Stimulated activated CD4-positive, alpha-beta T cell treated with anti-CD3 and anti-CD28 coated beads, Interleukin-15, amount 100 ng/mL, for 48 hours (primary cell): ENCODE data around the gene TVP23B.
A peak's percentile ranks its signal among the peaks of the same experiment; 100 is the strongest.
"Not testable (repeated sequence)": the region's sequence is repeated elsewhere in the genome, so short reads cannot be mapped to it uniquely, and the experiment has no call there.

ENCODE experiments used
- DNase-seq, 2 donors: peaks; one replicate each; pipeline ENCODE4 v3.0.0-alpha.2; 2020; ENCODE audit warnings: low read depth in 2 of 2

TVP23B gene

DNA sequence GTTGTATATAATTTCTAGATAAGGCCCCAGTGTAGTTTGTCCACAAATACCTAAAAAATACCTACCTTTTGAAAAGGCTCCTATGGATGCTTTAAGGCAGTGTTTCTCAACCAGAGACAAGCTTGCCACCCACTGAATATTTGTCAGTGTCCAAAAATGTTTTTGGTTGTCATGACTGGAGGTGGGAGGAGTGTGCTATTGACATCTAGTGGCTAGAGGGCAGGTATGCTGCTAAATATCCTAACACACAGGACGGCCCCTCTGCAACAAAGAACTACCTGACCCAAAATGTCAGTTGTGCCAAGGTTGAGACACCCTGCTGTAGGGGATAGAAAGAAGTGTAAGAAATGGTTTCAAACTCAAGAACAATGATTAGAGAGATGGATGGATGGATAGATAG lies 10.4 kb downstream of the TVP23B start:
- DNase-seq = not testable (repeated sequence)

DNA sequence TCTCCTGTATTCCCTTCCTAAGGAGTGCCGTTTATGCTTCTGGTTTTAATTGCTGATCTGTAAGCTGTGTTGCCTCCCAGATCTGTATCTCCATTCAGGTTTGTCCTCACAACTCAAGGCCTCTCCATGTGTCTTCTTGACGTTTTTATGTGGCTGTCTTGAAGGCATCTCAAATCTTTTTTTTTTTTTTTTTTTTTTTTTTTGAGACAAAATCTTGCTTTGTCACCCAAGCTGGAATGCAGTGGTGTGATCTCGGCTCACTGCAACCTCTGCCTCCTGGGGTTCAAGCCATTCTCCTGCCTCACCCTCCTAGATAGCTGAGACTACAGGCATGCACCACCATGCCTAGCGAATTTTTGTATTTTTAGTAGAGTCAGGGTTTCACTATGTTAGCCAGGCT lies 13.9 kb downstream of the TVP23B start:
- not testable (repeated sequence) for DNase-seq

DNA sequence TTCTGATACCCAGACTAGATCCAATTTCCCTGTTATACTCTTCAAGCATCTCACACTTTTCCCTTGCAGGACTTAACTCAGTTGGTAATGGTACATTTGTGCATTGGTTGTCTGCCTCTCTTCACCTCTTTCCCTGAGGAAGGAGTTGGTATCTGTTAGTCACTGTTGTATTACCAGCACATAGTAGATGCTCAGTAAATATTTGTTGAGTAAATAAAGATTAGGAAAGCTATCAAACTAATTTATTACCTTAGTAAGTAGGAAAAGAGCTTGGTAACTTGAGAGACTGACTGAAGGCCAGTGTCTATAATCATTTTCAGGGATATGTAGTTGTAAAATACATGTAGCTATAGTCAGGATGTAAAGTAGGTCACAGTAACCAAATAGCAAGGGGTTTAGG lies 15.9 kb downstream of the TVP23B start:
- DNase-seq = not testable (repeated sequence)

DNA sequence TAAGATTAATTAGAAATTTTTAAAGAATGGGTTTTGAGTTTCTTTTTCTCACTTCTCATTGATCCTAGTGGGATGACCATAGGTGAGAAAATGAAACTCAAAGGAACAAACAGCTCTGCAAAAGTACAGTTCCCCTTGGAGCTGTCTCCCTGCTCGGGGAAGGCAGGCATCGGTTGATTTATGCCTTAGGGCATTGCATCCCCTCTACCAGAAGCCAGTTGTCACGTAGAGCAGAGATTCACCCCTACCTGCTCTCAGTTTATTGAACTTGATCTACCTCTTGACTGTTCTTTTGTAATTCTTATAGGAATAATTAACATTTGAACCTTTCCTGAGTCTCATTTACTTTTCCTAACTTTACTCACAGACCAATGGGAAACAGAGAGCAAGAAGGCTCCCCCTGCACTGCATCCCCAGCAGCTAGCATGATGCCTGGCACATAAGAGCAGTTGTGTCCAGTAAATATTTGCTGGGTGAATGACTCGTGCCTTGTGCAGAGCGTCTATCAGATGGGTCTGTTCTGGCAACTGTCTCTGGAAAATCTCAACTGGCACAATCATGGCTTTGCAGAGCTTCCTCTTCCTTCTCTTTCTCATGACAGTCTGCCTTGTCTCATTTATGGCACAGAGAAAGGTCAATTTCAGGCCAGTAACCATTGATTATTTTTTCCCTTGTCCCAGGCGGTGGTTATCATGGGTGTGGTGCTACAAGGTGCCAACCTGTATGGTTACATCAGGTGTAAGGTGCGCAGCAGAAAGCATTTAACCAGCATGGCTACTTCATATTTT lies 22.7 kb downstream of the TVP23B start:
- not testable (repeated sequence) for DNase-seq

DNA sequence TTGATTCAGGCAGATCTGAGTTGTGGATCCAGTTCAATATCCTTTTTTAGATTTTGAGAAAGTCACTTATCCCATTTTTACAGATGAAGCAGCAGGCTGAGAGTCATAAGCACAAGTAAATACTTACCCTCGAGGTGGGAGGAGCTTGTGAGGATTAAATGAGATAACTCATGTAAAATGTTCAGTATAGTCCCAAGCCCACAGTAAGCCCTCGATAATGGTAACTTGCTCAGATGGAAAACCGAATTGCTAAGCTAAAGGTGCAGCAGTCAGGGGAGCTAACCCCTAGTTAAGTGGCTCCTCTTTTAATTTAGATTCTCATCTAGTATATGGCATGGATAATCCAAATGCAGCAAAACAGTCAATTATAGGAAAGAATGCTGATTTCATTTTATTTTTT lies 34.9 kb downstream of the TVP23B start:
- not testable (repeated sequence) for DNase-seq

DNA sequence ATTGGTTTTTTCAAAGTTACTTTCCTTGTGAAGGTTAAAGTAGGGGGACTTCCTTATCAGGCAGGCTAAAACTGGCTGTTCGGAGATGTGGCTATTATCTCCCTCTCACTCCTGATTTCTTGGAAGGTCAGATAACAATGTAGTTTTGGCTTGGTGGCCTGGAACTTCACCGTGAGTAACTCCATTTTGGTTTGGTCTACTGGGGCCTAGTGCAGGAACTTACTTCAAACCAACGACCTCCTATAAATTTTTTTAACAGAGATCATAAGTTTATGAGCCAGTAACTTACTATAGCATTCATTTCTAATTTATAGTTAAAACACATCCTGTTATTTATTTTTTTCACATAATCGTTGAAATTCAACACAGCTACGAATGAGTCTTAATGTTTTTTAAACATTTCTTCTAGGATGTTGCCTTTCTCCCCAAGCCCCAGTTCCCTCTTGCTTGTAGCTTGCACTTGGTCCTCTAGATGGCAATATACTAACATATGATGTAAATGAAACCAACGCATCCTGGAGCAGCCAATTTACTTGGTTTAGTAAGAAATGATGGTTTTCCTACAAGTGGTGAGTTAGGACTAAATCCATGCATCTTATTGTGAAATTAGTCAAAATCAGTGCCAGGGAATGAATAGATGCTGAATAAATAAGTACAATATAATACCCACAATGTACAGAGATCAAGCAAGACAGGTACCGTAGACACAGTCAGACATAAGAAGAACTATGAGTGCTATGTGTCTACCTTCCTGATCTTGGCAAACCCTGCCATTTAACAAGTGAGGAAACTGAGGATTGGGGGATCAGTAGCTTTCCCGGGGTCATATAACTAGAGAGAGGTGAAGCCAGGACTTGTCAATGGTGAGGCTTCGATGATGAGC lies 35.7 kb downstream of the TVP23B start:
- DNase-seq = peak in 1 of 2 donors; percentile 23

DNA sequence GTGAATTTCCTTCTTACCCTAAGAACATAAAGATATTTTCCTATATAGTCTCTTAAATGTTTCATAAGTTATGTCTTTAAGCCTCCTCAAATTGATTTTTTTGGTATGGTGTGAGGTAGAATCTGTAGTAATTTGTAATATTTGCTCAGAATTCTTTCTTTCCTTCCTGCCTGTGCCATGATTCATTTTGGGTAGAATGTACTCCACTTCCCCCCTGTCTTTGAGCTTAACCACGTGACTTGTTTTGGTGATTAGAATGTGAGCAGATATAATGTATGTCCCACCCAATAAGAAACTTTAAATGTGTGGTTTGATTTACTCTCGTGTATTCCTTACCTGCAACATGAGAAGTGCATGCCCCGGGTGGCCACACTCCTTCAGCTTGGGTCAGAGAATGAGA lies 40.4 kb downstream of the TVP23B start:
- not testable (repeated sequence) for DNase-seq

DNA sequence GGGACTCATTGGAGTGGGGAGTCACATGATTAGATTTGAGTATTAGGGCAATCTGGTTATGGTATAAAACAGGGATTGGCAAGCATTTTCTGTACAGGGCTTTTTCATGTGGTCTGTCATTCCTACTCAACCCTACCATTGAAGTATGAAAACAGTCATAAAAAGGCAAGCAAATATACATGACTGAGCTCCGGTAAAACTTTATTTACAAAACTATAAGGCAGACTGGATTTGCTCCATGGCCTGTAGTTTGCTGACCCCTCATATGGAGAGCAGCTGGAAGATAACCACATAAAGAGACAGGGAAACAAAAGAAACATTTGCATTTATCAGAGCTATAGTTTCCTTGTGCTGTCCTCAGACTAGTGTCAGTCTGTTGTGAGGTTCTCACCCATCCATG lies 46.6 kb downstream of the TVP23B start:
- DNase-seq = not testable (repeated sequence)

DNA sequence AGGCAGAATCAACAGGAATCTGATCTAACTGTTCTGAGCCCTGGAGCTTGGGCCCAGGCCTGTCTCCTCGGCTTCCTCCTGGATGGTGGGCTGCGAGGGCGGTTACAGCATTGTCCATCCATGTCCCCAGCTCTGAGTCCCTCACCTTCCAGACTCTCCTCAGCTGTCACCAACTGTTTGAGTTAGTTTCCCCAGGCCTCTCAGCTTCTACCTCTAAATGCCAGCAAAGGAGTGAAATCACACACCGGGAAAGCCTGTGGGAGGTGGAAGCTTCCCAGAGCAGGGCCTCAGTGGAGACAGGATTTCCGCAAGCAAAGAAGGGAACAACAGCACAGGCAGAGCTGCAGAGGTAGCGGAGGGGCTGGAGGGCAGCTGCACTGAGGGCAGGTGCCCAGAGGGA lies 67.5 kb downstream of the TVP23B start:
- no peak for DNase-seq

DNA sequence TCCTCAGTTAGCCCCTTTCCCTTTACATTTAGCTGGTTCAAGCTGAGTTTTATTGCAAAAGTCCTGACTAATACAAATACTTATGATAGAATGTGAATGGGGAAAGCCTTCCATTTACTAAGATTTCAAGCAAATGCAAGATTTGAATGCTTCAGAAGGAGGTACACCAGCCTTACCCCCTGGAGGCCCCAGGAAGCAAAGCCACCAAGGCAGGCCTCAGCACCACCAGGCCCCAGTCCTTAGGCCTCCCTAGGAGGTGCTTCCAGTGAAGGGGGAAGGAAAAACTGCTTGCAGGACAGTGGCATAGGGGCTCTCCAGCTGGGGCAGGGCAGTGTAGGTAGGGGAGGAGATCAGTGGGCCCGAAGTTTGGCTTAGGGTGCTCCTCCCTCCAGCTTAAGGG lies 69.7 kb downstream of the TVP23B start:
- DNase-seq = no peak

DNA sequence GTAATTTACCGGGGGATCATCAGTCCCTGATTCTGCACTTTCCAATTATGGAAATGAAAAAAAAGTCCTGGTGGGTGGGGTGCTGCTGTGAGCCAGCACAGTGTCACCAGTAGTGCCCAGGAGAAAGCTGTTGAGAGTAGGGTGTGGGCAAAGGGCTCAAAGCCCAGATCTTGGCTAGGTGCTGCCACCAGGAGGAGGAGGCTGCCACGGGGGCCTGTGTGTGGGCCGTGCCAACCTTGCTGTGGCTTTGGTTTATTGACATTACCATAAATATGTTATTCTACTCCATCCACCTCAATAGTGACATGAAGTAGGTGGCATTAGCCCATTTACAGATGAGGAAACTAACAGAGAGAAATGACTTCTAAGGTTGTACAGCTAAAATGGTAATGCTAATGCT lies 70.2 kb downstream of the TVP23B start:
- no peak for DNase-seq

DNA sequence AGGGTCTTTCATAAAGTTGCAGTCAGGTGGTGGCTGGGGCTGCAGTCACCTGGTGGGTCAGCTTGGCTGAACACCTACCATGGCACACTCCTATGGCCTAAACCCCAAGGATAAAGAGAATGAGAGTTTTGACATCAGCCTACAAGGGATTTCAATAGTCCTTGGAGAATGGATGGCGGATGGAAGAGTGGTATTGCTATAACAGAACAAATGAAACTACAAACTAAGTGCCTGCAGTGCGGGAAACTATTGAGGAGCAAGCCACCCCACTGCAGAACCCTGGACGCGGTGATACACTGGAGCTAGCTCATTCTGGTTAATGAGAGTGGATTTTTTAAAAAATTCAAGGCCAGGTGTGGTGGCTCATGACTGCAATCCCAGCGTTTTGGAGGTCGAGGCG lies 74.0 kb downstream of the TVP23B start:
- no peak for DNase-seq

DNA sequence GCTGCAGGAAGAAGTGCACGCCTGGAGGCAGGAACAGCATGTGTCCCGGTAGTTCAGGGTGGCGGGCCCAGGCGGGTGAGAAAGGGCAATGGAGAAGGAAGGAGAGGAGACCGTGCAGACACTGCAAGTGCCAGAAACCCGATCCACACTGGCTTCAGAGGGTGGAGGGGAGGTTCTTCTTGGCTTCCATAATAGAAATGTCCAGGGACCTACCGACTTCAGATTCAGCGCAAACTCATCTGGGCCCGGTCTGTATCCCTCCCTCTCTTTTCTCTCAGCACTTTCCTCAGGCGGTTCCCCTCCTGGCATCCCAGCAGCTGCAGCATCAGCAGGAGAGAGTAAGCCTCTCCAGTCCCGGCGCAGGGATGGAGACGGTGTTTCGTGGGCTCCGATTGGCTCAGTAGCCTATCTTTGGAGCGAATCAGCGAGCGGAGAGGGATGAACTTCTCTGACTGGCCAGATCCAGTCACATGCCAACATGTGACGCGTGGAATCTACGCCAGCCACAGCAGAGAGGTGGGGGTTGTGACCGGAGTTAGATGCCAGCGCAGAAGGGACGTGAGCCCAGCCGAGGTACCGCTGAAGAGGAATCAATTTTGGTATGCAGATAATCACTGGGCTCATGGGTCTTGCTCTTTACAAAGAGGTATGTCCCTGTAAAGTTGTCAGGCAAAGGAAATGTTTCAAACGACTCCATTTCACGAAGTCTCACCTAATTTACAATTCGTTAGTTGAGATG lies 75.0 kb downstream of the TVP23B start:
- DNase-seq = peak; percentile 79 to 84
